Placental pericyte (primary cell): ENCODE data around the gene OR4F16. TPM values are rescaled to one million over a fixed set of nuclear protein-coding genes. Genes with fewer than 3 reads are reported as not detected.

Experiments
- total RNA-seq: library from RNA; depleted of rRNA; stranded (reverse); fragments of >200 nt; gene quantifications from 2 replicates; pipeline ENCODE4 v1.2.3, GENCODE V29; 2012

OR4F16 gene
- total RNA-seq, result 0.44 TPM in 1 of 2 replicates, not detected in the other

GRCh38 chr1:686554-686953, at the start of gene OR4F16:
TSS of gene OR4F16 (minus strand) at chr1:686654. CDS start at chr1:686654, 0 bp downstream.

Other genes starting within 250 kb of the OR4F16 start
- 0.44 TPM in 1 of 2 replicates, not detected in the other for gene OR4F29, start 235.0 kb downstream of the OR4F16 start, total RNA-seq
- 1.1 and 2.9 TPM in 2 replicates for gene SAMD11, start 237.3 kb upstream of the OR4F16 start, total RNA-seq